Testis (tissue), 2 donors: Measurements from ENCODE around the gene ZC3HAV1.

Experiments
- POLR2A ChIP-seq: fragments of 450-650 bp; IDR thresholded peaks from one replicate; pipeline ENCODE4 v1.6.1; 2017; ENCODE audit warnings: antibody characterized with exemption, mild to moderate bottlenecking, moderate library complexity
- TF ChIP-seq, protein P1 (sequence below), 3 experiments: fragments of 450-650 bp in 2 of 3; fragments of 200-600 bp in 1 of 3; sonication (generic) in 1 of 3; IDR thresholded peaks; one replicate each; pipeline ENCODE4 v1.5.1; 2016 to 2019; ENCODE audit warnings: antibody characterized with exemption in 3 of 3, mild to moderate bottlenecking in 2 of 3, moderate library complexity in 1 of 3

- TF ChIP-seq, protein P1, sequence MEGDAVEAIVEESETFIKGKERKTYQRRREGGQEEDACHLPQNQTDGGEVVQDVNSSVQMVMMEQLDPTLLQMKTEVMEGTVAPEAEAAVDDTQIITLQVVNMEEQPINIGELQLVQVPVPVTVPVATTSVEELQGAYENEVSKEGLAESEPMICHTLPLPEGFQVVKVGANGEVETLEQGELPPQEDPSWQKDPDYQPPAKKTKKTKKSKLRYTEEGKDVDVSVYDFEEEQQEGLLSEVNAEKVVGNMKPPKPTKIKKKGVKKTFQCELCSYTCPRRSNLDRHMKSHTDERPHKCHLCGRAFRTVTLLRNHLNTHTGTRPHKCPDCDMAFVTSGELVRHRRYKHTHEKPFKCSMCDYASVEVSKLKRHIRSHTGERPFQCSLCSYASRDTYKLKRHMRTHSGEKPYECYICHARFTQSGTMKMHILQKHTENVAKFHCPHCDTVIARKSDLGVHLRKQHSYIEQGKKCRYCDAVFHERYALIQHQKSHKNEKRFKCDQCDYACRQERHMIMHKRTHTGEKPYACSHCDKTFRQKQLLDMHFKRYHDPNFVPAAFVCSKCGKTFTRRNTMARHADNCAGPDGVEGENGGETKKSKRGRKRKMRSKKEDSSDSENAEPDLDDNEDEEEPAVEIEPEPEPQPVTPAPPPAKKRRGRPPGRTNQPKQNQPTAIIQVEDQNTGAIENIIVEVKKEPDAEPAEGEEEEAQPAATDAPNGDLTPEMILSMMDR (IDR thresholded peaks at IDR 0.05) = no peak
- no peak for TF ChIP-seq POLR2A
Measured at GRCh38 chr7:139055674-139056073, 53.8 kb downstream of the ZC3HAV1 start.
